Activated naive CD4-positive, alpha-beta T cell treated with anti-CD3 and anti-CD28 coated beads, Interleukin-2, amount 50 U/mL, for 72 hours (primary cell): ENCODE data around the gene CHCT1. TPM values are rescaled to one million over a fixed set of nuclear protein-coding genes. Genes with fewer than 3 reads are reported as not detected.
"Not testable (repeated sequence)": the region's sequence is repeated elsewhere in the genome, so short reads cannot be mapped to it uniquely, and the experiment has no call there.

Source experiments
- ATAC-seq, 2 donors: fragments of 150-1000 bp; cut with Tn5 transposase; 2 replicates each; pipeline ENCODE4 v1.10.0; 2021; ENCODE audit warnings: mild to moderate bottlenecking in 2 of 2, moderate library complexity in 2 of 2
- DNase-seq, 2 donors: peaks; one replicate each; pipeline ENCODE4 v3.0.0; 2021 to 2022; ENCODE audit warnings: low spot score in 2 of 2
- H3K27ac Mint-ChIP-seq, 2 donors: one replicate each; pipeline ENCODE4 v1.8.0; 2022; ENCODE audit warnings: mild to moderate bottlenecking in 2 of 2, mixed read lengths in 2 of 2
- H3K36me3 Mint-ChIP-seq, 2 donors: one replicate each; pipeline ENCODE4 v1.8.0; 2022; ENCODE audit warnings: mixed read lengths in 2 of 2
- H3K9me3 Mint-ChIP-seq, 2 donors: one replicate each; pipeline ENCODE4 v1.8.0; 2022; ENCODE audit warnings: mixed read lengths in 2 of 2
- total RNA-seq, 2 donors: library from RNA; stranded (reverse); gene quantifications; one replicate each; pipeline ENCODE4 v1.2.3, GENCODE V29; 2022

Gene CHCT1
- total RNA-seq, 2 donors from 2014 or later, result 0.41 to 2.7 TPM

- DNase-seq, result no peak
Measured at GRCh38 chr17:60393840-60394723, 28.2 kb upstream of the CHCT1 start.

DNA sequence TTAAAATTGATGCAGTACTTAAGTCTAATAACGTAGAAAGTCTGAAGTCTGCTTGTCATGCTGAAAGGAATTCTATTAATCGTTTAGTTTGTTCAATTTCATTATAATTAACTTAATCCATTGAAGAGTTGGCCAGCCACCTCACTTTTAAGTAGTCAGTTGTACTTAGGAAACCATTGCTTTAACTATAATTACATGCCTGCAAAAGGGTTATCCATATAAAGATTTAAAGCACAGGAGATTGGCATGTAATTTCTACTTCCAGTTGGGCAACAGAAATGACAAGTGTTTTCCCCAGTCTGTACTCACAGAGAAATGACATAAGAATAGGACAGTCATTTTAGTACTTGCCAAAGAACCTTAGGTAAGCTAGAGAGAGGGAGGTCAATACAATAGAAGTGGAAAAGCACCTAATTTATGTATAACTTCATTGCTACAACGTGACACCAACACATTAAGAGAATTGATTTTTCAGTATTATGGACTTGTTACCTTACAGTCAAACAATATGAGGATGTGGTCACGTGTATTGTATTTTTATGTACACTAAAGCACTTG, 26.7 kb upstream of the CHCT1 start:
- peak overlapping the region in 1 of 2 donors; percentile 3 for H3K27ac Mint-ChIP-seq
- ATAC-seq, result peak in 1 of 2 donors; percentile 37
- H3K9me3 Mint-ChIP-seq, result no peaks in the 10 kb centered on the region
- H3K36me3 Mint-ChIP-seq, result peaks cover 9 to 12% of the 10 kb centered on the region in 2 donors
- DNase-seq, result no peak

More at GRCh38 chr17:60393840-60394723, 28.2 kb upstream of the CHCT1 start:
- peaks cover 9 to 12% of the 10 kb centered on the region in 2 donors for H3K36me3 Mint-ChIP-seq
- no peak overlapping the region for H3K27ac Mint-ChIP-seq
- no peak for ATAC-seq
- no peaks in the 10 kb centered on the region for H3K9me3 Mint-ChIP-seq

DNA sequence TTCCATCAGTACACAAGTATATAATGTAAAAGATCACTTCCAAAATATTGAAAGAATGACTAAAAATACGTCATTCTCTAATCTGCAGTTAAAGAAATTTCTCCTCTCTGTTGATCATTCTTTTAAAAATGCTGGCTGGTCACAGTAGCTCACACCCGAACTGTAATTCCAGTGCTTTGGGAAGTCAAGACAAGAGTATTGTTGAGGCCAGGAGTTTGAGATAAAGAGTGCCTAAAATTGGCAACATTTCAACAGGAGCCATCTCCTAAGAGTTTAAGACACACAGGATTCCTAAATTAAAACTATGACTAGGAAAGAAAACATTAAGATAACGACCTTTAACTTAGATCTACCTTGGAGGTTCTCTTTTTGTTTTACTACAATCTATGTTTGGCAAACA, 25.9 kb upstream of the CHCT1 start:
- Mint-ChIP-seq H3K9me3 (no peaks in the 10 kb centered on the region), H3K27ac (no peak overlapping the region), H3K36me3 (peaks cover 1 to 8% of the 10 kb centered on the region in 2 donors)
- no peak for ATAC-seq
- no peak for DNase-seq

GRCh38 chr17:60398227-60398959, 23.9 kb upstream of the CHCT1 start:
- no peak for DNase-seq
- ATAC-seq, result peak in 1 of 2 donors; percentile 48
- peaks cover 0 to 7% of the 10 kb centered on the region in 2 donors for H3K36me3 Mint-ChIP-seq
- H3K27ac Mint-ChIP-seq, result no peak overlapping the region
- no peaks in the 10 kb centered on the region for H3K9me3 Mint-ChIP-seq

DNA sequence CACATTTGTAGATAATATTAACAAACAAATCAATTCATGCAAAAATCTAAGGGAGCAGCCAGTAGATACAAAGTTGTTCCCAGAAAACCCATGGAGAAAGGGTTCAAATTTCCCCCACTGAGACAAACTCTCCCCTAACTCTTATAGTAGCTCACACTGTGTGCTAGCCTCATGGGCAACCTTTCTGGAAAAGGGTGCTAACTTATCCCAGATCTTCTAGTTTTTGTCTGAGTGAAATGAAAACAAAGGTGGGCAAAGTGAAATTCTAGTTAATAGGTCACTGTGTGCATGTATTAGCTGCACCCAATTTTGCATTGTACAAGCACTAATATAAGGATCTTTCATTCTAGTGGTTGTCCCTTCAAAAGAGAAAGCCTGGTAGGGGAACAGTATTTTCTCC, 20.5 kb upstream of the CHCT1 start:
- H3K9me3 Mint-ChIP-seq, result no peaks in the 10 kb centered on the region
- no peak overlapping the region for H3K27ac Mint-ChIP-seq
- DNase-seq (no peak), ATAC-seq (no peak)
- no peaks in the 10 kb centered on the region for H3K36me3 Mint-ChIP-seq

- Mint-ChIP-seq H3K36me3 (no peaks in the 10 kb centered on the region), H3K9me3 (no peaks in the 10 kb centered on the region), H3K27ac (no peak overlapping the region)
- no peak for ATAC-seq
- DNase-seq, result no peak
Measured at GRCh38 chr17:60403523-60403810, 18.8 kb upstream of the CHCT1 start.

DNA sequence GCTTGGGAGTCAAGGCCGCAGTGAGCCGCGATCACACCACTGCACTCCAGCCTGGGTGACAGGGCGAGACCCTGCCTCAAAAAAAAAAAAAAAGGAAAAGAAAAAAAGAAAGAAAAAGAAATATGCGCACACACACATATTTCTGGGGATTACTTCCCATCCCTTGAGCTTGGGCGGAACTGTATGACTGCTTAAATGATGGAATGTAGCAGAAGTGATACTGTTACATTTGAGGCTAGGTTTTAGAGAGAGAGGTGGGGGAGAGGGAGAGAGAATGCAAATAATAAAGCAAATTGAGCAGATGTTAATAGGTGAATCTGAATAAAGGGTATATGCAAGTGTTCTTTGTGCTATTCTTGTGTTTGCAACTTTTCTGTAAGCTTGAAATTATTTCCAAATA, 18.3 kb upstream of the CHCT1 start:
- DNase-seq (no peak), ATAC-seq (no peak)
- Mint-ChIP-seq H3K36me3 (no peaks in the 10 kb centered on the region), H3K9me3 (no peaks in the 10 kb centered on the region), H3K27ac (no peak overlapping the region)

DNA sequence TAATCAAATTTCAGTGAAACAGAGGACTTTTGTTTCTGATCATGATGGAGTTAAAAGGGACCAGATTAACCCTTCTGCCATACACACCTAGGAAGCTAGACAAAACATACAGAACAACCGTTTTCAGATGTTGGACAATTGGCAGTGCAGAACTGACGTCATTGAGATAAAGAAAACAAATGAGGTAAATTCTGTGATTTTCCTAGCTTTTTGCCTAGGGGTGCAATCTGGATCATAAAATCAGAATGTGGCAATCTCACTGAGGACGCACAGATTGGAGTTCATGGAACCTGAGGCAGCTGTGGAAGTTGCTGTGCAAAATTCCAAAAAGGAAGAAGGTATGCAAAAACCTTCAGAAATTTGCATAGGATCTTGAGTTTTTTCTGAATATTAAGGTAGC, 15.4 kb upstream of the CHCT1 start:
- no peaks in the 10 kb centered on the region for H3K9me3 Mint-ChIP-seq
- no peaks in the 10 kb centered on the region for H3K36me3 Mint-ChIP-seq
- no peak overlapping the region for H3K27ac Mint-ChIP-seq
- no peak for DNase-seq
- no peak for ATAC-seq

- DNase-seq (no peak), ATAC-seq (no peak)
- Mint-ChIP-seq H3K36me3 (no peaks in the 10 kb centered on the region), H3K27ac (no peak overlapping the region), H3K9me3 (no peaks in the 10 kb centered on the region)
Measured at GRCh38 chr17:60410001-60410400, 12.3 kb upstream of the CHCT1 start.

DNA sequence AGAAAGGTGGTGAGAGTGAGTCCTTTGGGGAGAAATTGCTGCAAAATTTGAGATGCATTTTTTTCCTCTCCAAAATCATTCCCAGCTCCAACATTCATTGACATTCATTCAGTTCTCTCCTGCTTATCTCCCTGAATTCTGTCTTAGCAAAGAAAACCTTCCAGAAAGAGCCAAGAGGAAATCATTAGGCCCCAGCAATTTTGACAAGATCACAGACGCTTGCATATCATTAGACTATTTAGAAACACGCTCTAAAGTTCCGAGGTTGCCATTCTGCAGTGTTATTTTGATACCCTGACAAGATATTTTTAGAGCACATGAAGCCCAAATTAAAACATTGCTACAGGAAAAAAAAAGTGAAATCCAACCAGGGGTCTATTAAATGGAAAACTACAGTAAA, 9.6 kb upstream of the CHCT1 start:
- DNase-seq, result no peak
- ATAC-seq, result no peak
- no peaks in the 10 kb centered on the region for H3K9me3 Mint-ChIP-seq
- H3K36me3 Mint-ChIP-seq, result no peaks in the 10 kb centered on the region
- H3K27ac Mint-ChIP-seq, result no peak overlapping the region

GRCh38 chr17:60415146-60415545, 7.1 kb upstream of the CHCT1 start:
- DNase-seq (no peak), ATAC-seq (no peak)
- H3K9me3 Mint-ChIP-seq, result peaks cover 0 to 4% of the 10 kb centered on the region in 2 donors
- H3K27ac Mint-ChIP-seq, result no peak overlapping the region
- no peaks in the 10 kb centered on the region for H3K36me3 Mint-ChIP-seq

GRCh38 chr17:60416368-60416925, 5.8 kb upstream of the CHCT1 start:
- no peak for DNase-seq
- peaks cover 0 to 4% of the 10 kb centered on the region in 2 donors for H3K9me3 Mint-ChIP-seq
- H3K27ac Mint-ChIP-seq, result no peak overlapping the region
- ATAC-seq, result no peak
- H3K36me3 Mint-ChIP-seq, result no peaks in the 10 kb centered on the region

DNA sequence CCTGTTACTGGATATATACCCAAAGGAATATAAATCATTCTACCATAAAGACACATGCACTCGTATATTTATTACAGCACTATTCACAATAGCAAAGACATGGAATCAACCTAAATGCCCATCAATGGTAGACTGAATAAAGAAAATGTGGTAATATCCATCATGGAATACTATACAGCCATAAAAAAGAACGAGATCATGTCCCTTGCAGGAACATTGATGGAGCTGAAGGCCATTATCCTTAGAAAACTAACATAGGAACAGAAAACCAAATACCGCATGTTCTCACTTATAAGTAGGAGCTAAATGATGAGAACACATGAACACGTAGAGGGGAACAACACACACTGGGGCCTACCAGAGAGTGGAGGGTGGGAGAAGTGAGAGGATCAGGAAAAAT, 3.3 kb upstream of the CHCT1 start:
- H3K9me3 Mint-ChIP-seq, result not testable (repeated sequence)

GRCh38 chr17:60419875-60420274, 2.4 kb upstream of the CHCT1 start:
- ATAC-seq, H3K36me3 Mint-ChIP-seq: not testable (repeated sequence)

More for the DNA sequence above, 3.3 kb upstream of the CHCT1 start:
- not testable (repeated sequence) for H3K36me3 Mint-ChIP-seq, H3K27ac Mint-ChIP-seq, DNase-seq, ATAC-seq

DNA sequence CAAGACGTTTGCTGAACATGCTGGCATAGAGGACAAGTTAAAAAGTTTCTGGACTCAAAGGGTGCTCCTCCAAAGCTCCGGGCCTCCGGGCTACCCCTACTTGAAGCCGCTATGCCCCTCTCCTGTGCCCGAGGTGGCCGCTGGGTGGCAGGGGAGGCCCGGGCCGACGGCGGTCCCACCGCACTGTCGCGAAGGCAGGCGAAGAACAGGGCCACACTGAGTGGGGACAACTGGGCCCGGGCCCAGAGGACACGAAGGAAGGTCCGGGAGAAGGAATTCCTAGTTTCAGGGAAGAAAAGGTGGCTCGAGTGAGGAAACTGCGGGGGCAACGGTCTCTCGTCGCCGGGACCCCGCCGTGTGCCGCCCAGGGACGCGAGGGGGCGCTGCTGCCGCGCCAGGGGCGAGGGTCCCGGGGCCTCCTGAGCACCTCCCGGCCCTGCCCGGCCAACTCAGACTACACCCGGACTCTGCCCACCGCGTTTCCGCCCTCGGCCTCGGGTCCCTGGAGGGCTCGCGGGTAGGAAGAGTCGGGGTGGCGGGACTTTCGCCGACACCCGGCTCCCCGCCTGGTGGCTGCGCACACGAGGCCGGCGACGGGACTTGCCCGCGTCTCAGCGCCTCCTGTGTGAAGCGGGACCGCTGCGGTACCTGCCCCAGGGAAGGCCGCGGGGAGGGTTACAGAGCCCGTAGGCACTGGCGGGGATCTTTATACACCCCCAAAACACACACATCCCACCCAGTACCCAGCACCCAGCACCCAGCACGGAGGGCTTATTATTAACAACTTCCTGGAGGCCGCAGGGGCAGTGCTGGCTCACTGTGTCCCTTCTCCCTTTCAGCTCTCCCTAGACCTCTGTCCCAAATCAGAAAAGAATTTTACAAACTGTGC, 772 bp upstream of the CHCT1 start:
- peaks cover 0 to 4% of the 10 kb centered on the region in 2 donors for H3K9me3 Mint-ChIP-seq
- DNase-seq (peak; percentile 79 to 85), ATAC-seq (peak; percentile 97)
- peak overlapping the region; percentile 80 to 84 for H3K27ac Mint-ChIP-seq
- H3K36me3 Mint-ChIP-seq, result no peaks in the 10 kb centered on the region

More at GRCh38 chr17:60419875-60420274, 2.4 kb upstream of the CHCT1 start:
- DNase-seq, H3K9me3 Mint-ChIP-seq, H3K27ac Mint-ChIP-seq: not testable (repeated sequence)

DNA sequence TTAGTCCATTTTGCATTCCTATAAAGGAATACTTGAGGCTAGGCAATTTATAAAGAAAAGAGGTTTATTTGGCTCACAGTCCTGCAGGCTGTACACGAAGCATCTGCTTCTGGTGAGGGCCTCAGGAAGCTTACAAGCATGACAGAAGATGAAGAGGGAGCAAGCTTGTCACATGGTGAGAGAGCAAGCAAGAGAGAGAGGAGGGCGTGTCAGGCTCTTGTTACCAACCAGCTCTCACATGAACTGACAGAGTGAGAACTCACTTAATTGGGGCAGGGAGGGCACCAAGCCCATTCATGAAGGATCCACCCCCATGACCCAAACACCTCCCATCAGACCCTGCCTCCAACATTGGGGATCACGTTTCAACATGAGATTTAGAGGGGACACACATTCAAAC, 1.6 kb downstream of the CHCT1 start:
- DNase-seq, result no peak
- Mint-ChIP-seq H3K9me3 (peaks cover 0 to 4% of the 10 kb centered on the region in 2 donors), H3K36me3 (no peaks in the 10 kb centered on the region), H3K27ac (no peak overlapping the region)
- no peak for ATAC-seq
